AG09309 (cell line): Measurements from ENCODE around the gene EIF2AK3.

Source experiments
- DNase-seq: peaks from one replicate; pipeline ENCODE4 v3.0.0-alpha.2; 2010; ENCODE audit warnings: low read depth
- H3K4me3 ChIP-seq: 2 replicates; pipeline ENCODE4 v1.5.1; 2011; ENCODE audit warnings: mild to moderate bottlenecking, low read depth, low read length, moderate library complexity; ENCODE audit not compliant: control insufficient read depth
- CTCF ChIP-seq: IDR thresholded peaks from 2 replicates; pipeline ENCODE4 v1.5.1; 2011; ENCODE audit warnings: mild to moderate bottlenecking, low read depth, low read length, inconsistent platforms; ENCODE audit not compliant: insufficient read depth, control insufficient read depth; ENCODE audit errors: missing control alignments

EIF2AK3 gene

DNA sequence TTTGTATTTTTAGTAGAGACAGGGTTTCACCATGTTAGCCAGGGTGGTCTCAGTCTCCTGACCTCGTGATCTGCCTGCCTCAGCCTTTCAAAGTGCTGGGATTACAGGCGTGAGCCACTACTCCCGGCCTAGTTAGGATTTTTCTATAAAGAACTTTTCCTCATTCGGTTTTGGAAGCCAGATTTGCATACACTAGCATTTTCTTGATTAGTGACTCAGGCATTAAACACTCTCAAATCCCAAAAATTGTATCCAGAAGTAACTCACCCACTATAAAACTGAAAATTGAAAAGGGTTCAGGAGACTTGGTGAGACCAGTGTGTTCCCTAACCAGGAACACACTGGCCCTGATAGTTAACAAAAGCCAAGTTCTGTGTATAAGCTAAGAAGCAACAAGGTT lies 25.2 kb downstream of the EIF2AK3 start:
- no peak overlapping the region for H3K4me3 ChIP-seq
- DNase-seq, result no peak

GRCh38 chr2:88601286-88601685 lies 26.0 kb downstream of the EIF2AK3 start:
- H3K4me3 ChIP-seq, result no peak overlapping the region
- no peak for TF ChIP-seq CTCF
- no peak for DNase-seq

More for the DNA sequence above, 25.2 kb downstream of the EIF2AK3 start:
- no peak for TF ChIP-seq CTCF

DNA sequence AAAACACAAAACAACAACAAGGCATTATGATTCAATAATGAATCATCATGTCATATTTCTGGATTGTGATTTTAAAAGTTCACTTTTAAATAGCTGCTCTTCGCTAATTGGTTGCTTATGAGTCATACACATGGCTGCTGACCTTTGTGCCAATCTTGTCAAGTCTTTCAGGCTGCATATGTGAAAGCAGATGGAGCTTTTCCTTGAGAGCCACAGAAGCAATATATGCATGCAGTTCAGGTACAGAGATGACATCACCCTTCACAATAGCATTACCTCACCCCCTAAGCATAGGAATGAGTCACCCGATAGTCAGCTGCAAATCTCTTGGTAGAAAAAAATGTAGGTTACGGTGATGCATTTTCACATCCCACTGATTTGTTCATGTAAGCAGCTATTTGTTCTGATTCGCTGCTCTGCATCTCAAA lies 27.2 kb downstream of the EIF2AK3 start:
- H3K4me3 ChIP-seq, result no peak overlapping the region
- peak; percentile 55 for DNase-seq
- no peak for TF ChIP-seq CTCF

GRCh38 chr2:88599527-88599926 lies 27.7 kb downstream of the EIF2AK3 start:
- no peak for TF ChIP-seq CTCF
- H3K4me3 ChIP-seq, result no peak overlapping the region
- DNase-seq, result no peak

DNA sequence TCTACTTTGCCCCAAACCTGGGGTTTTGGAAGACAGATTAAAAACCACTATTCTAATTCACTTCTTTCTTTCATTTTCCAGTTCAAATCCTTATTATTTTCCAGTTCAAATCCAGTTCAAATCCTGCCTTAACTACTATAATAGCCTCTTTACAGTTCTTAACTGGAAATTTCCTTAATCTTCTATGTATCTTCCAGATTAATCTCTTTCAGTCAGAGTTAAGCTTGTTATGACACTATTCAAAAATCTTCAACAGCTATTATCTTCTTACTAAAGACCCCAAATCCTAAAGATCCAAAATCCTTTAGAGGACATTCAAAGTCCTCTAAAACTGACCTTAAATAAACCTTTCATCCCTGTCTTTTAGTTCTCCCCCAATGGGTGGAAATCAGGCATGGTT lies 30.1 kb downstream of the EIF2AK3 start:
- TF ChIP-seq CTCF, result no peak
- DNase-seq, result no peak
- no peak overlapping the region for H3K4me3 ChIP-seq

- DNase-seq, result no peak
- H3K4me3 ChIP-seq, result no peak overlapping the region
- no peak for TF ChIP-seq CTCF
These were observed 31.0 kb downstream of the EIF2AK3 start for GRCh38 chr2:88596141-88596830.

DNA sequence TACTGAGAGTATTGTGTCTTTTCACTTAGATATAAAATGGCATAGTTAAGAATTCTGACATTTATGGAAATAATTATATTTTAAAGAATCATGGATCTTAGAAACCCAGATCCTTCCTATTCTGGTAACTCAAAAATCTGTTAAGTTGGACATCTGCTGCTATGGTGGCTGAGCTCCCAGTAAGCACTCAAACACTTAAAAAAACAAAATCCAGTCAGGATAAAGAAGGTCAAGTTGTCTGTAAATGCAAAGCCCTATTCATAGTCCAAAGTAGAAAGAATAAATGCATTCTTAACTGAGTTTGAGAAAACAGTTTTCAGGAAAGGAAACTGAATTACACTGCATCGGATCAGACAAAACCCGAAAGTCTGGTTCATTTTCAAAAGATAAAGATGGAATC lies 35.6 kb downstream of the EIF2AK3 start:
- TF ChIP-seq CTCF, result no peak
- H3K4me3 ChIP-seq, result no peak overlapping the region
- no peak for DNase-seq
